HAP-1 (cell line): Measurements from ENCODE around the gene SLX9.

Source experiments
- DNase-seq, 2 experiments: peaks; one replicate each; pipeline ENCODE4 v3.0.0-alpha.2; 2016 to 2020; ENCODE audit warnings: low spot score in 2 of 2
- H3K27me3 ChIP-seq: fragments of 250-450 bp; sonication (Bioruptor Pico); 2 replicates; pipeline ENCODE4 v1.5.1; 2020; ENCODE audit warnings: low read depth, mild to moderate bottlenecking, moderate library complexity
- H3K36me3 ChIP-seq: fragments of 250-450 bp; sonication (Bioruptor Pico); replicated peaks from 2 replicates; pipeline ENCODE4 v1.5.1; 2020; ENCODE audit warnings: mild to moderate bottlenecking
- H3K4me1 ChIP-seq: fragments of 250-450 bp; sonication (Bioruptor Pico); 2 replicates; pipeline ENCODE4 v1.5.1; 2020; ENCODE audit warnings: mild to moderate bottlenecking
- H3K4me3 ChIP-seq: fragments of 250-450 bp; sonication (Bioruptor Pico); 2 replicates; pipeline ENCODE4 v1.5.1; 2020; ENCODE audit warnings: mild to moderate bottlenecking, moderate library complexity
- H3K9me3 ChIP-seq: fragments of 250-450 bp; sonication (Bioruptor Pico); 2 replicates; pipeline ENCODE4 v1.5.1; 2020; ENCODE audit warnings: mild to moderate bottlenecking, moderate library complexity
- in situ Hi-C: fragments of 300-500 bp; cut with MboI; formaldehyde crosslinking; loops from 3 replicates; pipeline ENCODE4 v1.14.3; 2020; ENCODE audit warnings: low sequenced_read_pairs, inconsistent platforms, mixed read lengths

SLX9 gene

DNA sequence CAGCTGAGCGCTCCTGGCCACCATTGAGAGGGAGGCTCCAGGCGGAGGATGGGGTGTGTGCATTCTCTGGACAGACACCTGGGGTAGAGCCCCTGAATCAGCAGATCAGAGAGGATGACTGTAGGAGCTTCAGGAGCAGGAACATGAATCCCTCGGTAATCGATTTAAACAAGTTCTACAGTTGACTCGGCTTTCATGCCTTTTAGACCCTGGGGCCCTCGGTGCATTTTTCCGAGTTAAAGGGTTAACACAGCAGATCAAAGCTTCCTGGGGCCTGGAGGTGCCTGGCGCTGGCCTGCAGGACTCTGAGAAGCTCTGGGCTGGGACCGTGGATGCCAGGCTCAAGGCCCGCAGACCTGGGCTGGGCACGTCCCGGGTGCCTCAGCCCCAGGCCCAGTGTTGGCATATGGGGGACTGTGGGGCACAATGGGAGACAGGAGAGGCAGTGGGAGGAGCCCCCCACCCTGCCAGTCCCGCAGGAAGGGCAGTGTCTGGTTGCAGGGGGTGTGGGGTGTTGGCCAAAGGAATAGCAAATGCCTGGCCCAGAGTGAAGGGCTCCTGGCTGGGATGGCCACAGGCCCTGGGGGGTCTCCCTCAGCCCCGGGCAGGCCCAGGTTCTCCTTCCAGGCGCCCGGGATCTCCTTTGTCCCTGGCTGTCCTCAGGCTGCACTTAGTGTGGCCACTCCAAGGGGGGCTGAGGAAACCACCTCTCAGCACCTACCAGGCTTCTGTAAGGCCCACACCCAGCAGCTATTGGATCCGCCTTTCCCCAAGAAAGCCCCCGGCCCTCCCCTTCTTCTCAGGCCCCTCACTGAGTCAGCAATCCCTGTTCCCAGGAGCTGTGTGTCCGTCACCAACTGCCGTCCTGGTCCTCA, 40.1 kb downstream of the SLX9 start:
- Histone ChIP-seq H3K27me3 (no peaks in the 10 kb centered on the region), H3K9me3 (no peaks in the 10 kb centered on the region), H3K36me3 (peaks cover 12% of the 10 kb centered on the region), H3K4me1 (no peaks in the 10 kb centered on the region), H3K4me3 (no peak overlapping the region)
- no peak for DNase-seq
- in situ Hi-C loops = no loop called here

DNA sequence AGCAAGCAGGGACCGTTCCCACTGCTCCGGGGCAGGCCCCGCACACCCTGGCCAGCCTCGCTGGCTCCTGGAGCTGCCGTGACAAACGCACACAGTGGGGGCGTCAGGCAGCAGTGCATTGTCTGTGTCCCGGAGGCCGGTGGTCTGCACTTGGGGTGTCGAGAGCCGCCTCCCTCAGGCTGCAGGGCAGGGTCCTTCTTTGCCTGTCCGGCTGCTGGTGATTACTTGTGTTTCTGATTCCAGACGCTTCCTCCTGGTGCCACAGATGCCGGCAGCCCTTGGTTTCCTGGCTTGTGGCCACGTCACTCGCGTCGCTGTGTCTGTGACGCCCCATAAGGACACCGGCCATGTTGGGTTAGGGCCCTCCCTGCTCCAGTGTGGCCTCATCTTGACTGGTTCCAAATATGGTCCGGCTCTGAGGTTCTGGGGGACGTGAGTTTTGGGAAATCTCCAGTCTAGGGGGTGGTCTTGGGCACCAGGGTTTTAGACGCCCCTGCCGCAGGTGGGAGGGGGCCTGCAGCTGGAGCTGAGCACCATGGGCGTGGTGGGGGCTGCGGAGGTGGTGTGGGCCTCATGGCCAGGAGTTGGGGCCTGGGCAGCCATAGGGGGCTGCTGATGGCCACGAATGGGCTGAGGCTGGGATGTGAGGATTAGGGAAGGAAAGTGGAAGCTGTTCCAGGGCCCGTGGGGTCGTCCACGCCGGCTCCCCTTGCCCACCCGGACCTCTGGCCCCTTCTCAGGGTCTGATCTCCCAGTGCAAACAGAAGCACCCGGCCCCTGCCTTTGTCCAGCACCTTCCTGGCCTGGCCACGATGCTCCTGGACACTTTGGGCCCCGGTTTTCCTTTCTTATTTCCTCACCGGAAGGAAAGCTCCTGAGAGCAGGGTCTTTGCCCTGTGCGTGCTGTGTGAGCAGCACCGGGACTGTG, 41.0 kb downstream of the SLX9 start:
- in situ Hi-C loops = no loop called here
- no peaks in the 10 kb centered on the region for H3K4me1 ChIP-seq
- DNase-seq = no peak
- no peak overlapping the region for H3K4me3 ChIP-seq
- no peaks in the 10 kb centered on the region for H3K9me3 ChIP-seq
- no peaks in the 10 kb centered on the region for H3K27me3 ChIP-seq
- peaks cover 11% of the 10 kb centered on the region for H3K36me3 ChIP-seq

- no peak overlapping the region for H3K4me3 ChIP-seq
- H3K9me3 ChIP-seq = no peaks in the 10 kb centered on the region
- no peak for DNase-seq
- no peaks in the 10 kb centered on the region for H3K36me3 ChIP-seq
- no peaks in the 10 kb centered on the region for H3K4me1 ChIP-seq
- no peaks in the 10 kb centered on the region for H3K27me3 ChIP-seq
- in situ Hi-C loops = no loop called here
Observed at GRCh38 chr21:44982558-44983250, 42.9 kb downstream of the SLX9 start.

DNA sequence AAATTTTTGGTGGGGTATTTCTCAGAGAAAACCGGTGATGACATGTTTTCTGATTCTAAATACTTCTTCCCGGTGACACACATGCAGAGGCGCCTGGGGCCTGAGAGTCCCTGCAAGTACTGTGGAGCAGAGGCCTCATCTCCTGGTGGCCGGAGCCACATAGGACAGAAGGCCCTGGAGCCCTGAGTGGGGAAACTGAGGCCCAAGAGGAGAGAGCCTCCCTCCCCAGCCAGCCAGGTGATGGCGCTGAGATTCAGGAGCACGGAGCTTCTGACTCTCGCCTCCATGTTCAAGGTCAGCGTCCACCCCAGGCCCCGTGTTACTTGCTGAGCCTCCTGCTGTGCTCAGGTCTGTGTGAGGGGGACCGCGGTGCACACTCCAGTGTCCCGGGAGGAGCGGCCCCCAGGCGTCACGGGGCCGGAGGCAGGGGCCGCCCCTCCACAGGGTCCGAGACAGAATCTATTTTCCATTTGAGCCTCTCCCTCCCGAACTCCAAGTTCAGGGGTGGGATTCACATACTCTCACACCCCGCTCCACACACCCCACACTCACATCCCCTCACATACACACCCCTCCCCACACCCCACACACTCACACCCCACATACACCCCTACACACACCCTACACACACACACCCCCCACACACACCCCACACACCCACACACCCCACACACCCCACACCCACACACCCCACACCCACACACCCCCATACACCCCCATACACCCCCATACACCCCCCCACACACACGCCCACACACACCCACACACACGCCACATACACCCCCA, 43.8 kb downstream of the SLX9 start:
- DNase-seq = no peak
- Histone ChIP-seq H3K9me3 (no peaks in the 10 kb centered on the region), H3K4me3 (no peak overlapping the region), H3K36me3 (no peaks in the 10 kb centered on the region), H3K27me3 (no peaks in the 10 kb centered on the region), H3K4me1 (no peaks in the 10 kb centered on the region)
- in situ Hi-C loops = no loop called here

- Histone ChIP-seq H3K9me3 (no peaks in the 10 kb centered on the region), H3K27me3 (no peaks in the 10 kb centered on the region), H3K4me3 (no peak overlapping the region), H3K4me1 (no peaks in the 10 kb centered on the region), H3K36me3 (no peaks in the 10 kb centered on the region)
- in situ Hi-C loops = no loop called here
- DNase-seq = no peak
Observed at GRCh38 chr21:44984428-44984791, 44.6 kb downstream of the SLX9 start.

DNA sequence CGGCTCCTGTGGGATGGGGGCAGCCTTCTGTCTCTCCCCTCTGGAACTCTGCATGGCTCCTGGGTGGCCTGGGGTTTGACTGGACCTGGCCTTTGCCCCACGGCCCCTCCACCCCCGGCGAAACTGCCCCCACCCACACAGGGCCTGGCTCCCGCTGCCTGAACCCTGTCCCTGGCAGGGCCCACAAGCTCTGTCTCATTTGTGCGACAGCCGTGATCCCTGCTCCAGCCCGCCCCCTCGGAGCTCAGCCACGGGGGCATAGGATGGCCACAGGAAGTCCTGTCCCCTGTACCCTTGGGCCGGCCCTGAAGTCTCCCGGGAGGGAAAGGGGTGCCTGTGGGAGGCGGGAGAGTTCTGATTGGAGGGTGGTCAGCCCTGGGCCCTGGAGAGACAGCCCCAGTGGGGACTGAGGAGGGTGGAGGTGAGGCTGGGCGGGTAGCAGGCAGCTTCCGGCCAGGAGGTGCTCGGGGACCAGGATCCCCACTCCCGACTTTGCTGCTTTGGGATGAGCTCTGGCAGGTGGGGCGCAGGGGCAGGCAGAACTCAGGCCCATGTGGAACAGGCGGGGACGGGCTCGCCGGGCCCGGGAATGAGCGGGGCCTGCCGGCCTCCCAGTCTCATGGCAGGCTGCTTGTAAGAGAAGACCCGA, 45.1 kb downstream of the SLX9 start:
- in situ Hi-C loops = no loop called here
- no peaks in the 10 kb centered on the region for H3K4me1 ChIP-seq
- H3K27me3 ChIP-seq = no peaks in the 10 kb centered on the region

GRCh38 chr21:44985441-44986401, 45.9 kb downstream of the SLX9 start:
- in situ Hi-C loops = no loop called here

More for the DNA sequence above, 45.1 kb downstream of the SLX9 start:
- Histone ChIP-seq H3K36me3 (no peaks in the 10 kb centered on the region), H3K4me3 (no peak overlapping the region), H3K9me3 (no peaks in the 10 kb centered on the region)
- no peak for DNase-seq

DNA sequence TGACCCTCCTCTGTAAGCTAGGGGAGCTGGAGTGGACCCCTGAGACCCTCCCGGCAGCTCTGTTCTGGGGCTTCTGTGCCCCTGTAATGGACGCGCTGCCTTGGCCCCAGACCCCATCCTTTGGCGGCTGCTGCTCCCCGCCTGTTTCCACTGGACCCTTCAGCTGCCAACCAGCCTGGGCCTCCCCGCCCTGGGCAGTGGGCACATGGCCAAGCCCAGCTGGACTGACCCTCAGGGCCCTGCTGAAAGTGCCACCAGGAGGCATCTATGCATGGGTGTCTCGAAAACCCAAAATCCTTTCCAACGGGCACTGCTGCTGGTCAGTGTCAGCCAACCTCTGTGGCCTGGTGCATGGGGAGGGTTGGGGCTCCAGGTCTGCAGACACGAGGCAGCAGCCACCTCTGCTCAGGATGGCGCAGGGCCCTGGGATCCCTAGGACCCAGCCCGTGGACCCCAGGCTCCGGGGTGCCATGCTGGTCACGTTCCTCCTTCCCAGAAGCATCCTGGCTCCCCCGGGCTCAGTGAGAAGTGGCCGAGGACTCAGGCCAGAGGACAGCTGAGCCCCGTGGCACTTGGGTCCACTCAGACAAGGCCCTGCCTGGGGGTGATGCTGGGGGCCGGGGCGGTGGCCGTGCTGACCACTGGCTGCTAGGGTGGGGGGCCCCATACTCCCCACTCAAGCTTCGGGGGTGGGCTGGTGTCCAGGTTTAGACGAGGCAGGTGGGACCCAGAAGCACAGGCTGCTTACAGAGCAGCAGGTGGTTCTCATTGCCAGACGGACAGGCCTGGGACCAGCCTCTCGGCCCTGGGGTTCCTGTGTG, 46.9 kb downstream of the SLX9 start:
- Histone ChIP-seq H3K4me3 (no peak overlapping the region), H3K27me3 (no peaks in the 10 kb centered on the region), H3K36me3 (no peaks in the 10 kb centered on the region), H3K4me1 (no peaks in the 10 kb centered on the region), H3K9me3 (no peaks in the 10 kb centered on the region)
- in situ Hi-C loops = no loop called here
- DNase-seq = no peak

More at GRCh38 chr21:44985441-44986401, 45.9 kb downstream of the SLX9 start:
- Histone ChIP-seq H3K4me3 (no peak overlapping the region), H3K9me3 (no peaks in the 10 kb centered on the region), H3K4me1 (no peaks in the 10 kb centered on the region), H3K36me3 (no peaks in the 10 kb centered on the region), H3K27me3 (no peaks in the 10 kb centered on the region)
- DNase-seq = no peak

GRCh38 chr21:44987301-44987885, 47.6 kb downstream of the SLX9 start:
- Histone ChIP-seq H3K4me1 (no peaks in the 10 kb centered on the region), H3K4me3 (no peak overlapping the region), H3K27me3 (no peaks in the 10 kb centered on the region), H3K9me3 (no peaks in the 10 kb centered on the region), H3K36me3 (no peaks in the 10 kb centered on the region)
- no peak for DNase-seq
- in situ Hi-C loops = no loop called here

- no peaks in the 10 kb centered on the region for H3K36me3 ChIP-seq
- H3K4me1 ChIP-seq = no peaks in the 10 kb centered on the region
- in situ Hi-C loops = no loop called here
- H3K9me3 ChIP-seq = no peaks in the 10 kb centered on the region
- DNase-seq = no peak
- no peak overlapping the region for H3K4me3 ChIP-seq
- no peaks in the 10 kb centered on the region for H3K27me3 ChIP-seq
Observed at GRCh38 chr21:44987886-44988606, 48.2 kb downstream of the SLX9 start.
